ENCODE measurements around the gene KIR2DL4.
"Not testable (repeated sequence)": the region's sequence is repeated elsewhere in the genome, so short reads cannot be mapped to it uniquely, and the experiment has no call there.

KIR2DL4 gene

GRCh38 chr19:54805665-54806515 is 2.5 kb downstream of the KIR2DL4 start:
- no peak for DNase-seq

GRCh38 chr19:54806516-54806838 is 3.1 kb downstream of the KIR2DL4 start:
- no peak for DNase-seq

GRCh38 chr19:54814571-54814970 is 11.2 kb downstream of the KIR2DL4 start:
- DNase-seq, result not testable (repeated sequence)

- not testable (repeated sequence) for DNase-seq
These were observed 12.8 kb downstream of the KIR2DL4 start, which contains the start of gene KIR3DL1 for GRCh38 chr19:54816251-54816650. Gene KIR3DL1 (plus strand): TSS chr19:54816468.

- no peak for DNase-seq
These were observed 14.5 kb downstream of the KIR2DL4 start for GRCh38 chr19:54817670-54818536.

- not testable (repeated sequence) for DNase-seq
These were observed 21.0 kb downstream of the KIR2DL4 start for GRCh38 chr19:54824416-54824815.

- not testable (repeated sequence) for DNase-seq
These were observed 21.9 kb downstream of the KIR2DL4 start for GRCh38 chr19:54825326-54825725.

- not testable (repeated sequence) for DNase-seq
These were observed 24.7 kb downstream of the KIR2DL4 start for GRCh38 chr19:54828064-54828463.

- not testable (repeated sequence) for DNase-seq
These were observed 29.1 kb downstream of the KIR2DL4 start, which contains the start of gene KIR2DS4 for GRCh38 chr19:54832496-54832895. Gene KIR2DS4 (plus strand): TSS chr19:54832676.

GRCh38 chr19:54835126-54835525 is 31.7 kb downstream of the KIR2DL4 start:
- DNase-seq, result not testable (repeated sequence)

GRCh38 chr19:54837522-54837921 is 34.1 kb downstream of the KIR2DL4 start:
- not testable (repeated sequence) for DNase-seq

GRCh38 chr19:54843171-54843570 is 39.8 kb downstream of the KIR2DL4 start:
- DNase-seq, result not testable (repeated sequence)

- DNase-seq, result not testable (repeated sequence)
These were observed 46.7 kb downstream of the KIR2DL4 start, which contains the start of gene KIR3DL2 for GRCh38 chr19:54850061-54850640. Gene KIR3DL2 (plus strand): TSS chr19:54850443. CDS start chr19:54850476, 33 bp downstream.

GRCh38 chr19:54850930-54851329 is 47.5 kb downstream of the KIR2DL4 start:
- DNase-seq, result no peak

- no peak for DNase-seq
These were observed 47.9 kb downstream of the KIR2DL4 start for GRCh38 chr19:54851353-54851752.

GRCh38 chr19:54855241-54855640 is 51.8 kb downstream of the KIR2DL4 start:
- not testable (repeated sequence) for DNase-seq

GRCh38 chr19:54858476-54858875 is 55.1 kb downstream of the KIR2DL4 start:
- DNase-seq, result not testable (repeated sequence)

- not testable (repeated sequence) for DNase-seq
These were observed 56.0 kb downstream of the KIR2DL4 start for GRCh38 chr19:54859421-54859820.

GRCh38 chr19:54863459-54863858 is 60.0 kb downstream of the KIR2DL4 start:
- DNase-seq, result not testable (repeated sequence)

Data from activated CD4-positive, alpha-beta T cell treated with anti-CD3 and anti-CD28 coated beads for 1 hour (primary cell).